HG03571 (cell line): ENCODE measurements around the gene CFAP299.
"Not testable (repeated sequence)": the region's sequence is repeated elsewhere in the genome, so short reads cannot be mapped to it uniquely, and the experiment has no call there.

Experiments used
- ATAC-seq: cut with Tn5 transposase; IDR thresholded peaks from one replicate; pipeline ENCODE4 v1.9.1; 2021; ENCODE audit not compliant: unreplicated experiment

The CFAP299 gene

GRCh38 chr4:80335554-80336358 lies at the start of gene CFAP299:
TSS of gene CFAP299 (plus strand) at chr4:80335730.
- ATAC-seq, result peak; percentile 92

- no peak for ATAC-seq
Observed at GRCh38 chr4:80286451-80286850, 49.1 kb upstream of the CFAP299 start.

DNA sequence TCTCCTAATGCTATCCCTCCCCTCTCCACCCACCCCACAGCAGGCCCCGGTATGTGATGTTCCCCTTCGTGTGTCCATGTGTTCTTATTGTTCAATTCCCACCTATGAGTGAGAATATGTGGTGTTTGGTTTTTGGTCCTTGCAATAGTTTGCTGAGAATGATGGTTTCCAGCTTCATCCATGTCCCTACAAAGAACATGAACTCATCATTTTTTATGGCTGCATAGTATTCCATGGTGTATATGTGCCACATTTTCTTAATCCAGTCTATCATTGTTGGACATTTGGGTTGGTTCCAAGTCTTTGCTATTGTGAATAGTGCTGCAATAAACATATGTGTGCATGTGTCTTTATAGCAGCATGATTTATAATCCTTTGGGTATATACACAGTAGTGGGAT lies 44.9 kb upstream of the CFAP299 start:
- not testable (repeated sequence) for ATAC-seq

- no peak for ATAC-seq
Observed at GRCh38 chr4:80294206-80294605, 41.3 kb upstream of the CFAP299 start.

DNA sequence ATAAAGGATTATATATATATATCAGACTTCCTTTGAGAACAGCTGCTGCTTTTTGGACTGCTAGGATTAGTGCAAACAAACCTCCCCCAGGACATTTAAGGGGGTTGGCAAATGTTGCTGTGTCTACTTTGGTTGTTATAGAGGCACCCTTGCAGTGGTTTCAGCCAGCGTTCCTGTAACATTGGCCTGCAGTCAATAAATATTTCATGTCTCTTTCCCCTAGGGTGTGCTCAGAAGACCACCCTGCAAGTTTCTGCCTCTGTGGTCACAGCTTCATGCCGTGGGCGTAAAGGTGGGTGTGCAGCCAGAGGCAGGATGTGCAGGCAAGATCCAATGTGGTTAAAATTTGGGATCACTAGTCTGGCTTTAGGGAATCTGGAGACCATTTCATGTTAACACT lies 40.2 kb upstream of the CFAP299 start:
- no peak for ATAC-seq

DNA sequence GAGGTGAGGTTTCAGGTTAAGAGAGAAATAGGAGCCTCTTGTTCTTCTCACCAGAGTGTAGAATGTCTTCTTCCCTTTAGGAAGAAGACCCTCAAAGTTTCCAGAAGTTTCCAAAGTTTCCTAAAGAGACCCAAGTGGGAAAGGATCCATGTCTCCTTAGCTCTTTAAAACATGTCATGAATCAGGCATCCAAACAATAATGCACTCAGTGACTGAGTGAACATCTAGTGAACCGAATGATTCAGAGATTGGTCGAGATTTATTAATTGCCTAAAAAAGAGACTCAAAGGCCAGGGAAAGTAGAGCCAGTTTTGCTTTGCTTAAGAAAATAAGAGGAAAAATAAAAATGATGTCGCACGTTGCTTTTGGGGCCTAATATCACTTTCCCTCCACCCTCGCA lies 39.7 kb upstream of the CFAP299 start:
- ATAC-seq, result no peak

GRCh38 chr4:80301884-80302283 lies 33.6 kb upstream of the CFAP299 start:
- no peak for ATAC-seq

DNA sequence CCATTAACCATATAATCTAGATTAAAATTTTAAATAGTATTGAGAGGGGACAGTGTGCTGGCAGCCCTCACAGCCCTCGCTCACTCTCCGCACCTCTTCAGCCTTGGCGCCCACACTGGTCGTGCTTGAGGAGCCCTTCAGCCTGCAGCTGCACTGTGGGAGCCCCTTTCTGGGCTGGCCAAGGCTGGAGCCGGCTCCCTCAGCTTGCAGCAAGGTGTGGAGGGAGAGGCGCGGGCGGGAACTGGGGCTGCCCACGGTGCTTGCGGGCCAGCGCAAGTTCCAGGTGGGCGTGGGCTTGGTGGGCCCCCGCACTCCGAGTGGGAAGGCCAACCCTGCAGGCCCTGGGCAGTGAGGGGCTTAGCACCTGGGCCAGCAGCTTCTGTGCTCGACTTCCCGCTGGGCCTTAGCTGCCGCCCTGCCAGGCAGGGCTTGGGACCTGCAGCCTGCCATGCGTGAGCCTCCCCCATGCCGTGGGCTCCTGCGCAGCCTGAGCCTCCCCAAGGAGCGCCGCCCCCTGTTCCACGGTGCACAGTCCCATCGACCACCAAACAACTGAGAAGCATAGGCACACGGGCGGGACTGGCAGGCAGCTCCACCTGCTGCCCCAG lies 32.8 kb upstream of the CFAP299 start:
- no peak for ATAC-seq

DNA sequence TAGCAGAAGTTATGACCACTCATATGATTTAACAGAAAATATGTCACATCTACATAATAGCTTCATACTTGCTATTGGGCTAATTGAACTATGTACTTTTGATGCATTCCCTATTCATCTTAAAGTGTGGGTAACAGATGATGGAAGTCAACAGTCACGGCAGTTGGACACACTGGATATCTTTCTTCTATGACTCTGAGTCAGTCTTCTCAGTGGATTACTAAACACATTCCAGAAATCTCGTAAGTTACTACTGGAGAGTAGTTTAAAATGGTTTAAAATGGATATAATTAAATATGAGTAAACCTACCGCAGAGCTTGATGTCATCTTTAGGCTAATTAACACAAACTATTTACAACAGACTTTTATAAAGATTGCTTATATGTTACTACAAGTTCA lies 30.1 kb upstream of the CFAP299 start:
- ATAC-seq, result no peak

DNA sequence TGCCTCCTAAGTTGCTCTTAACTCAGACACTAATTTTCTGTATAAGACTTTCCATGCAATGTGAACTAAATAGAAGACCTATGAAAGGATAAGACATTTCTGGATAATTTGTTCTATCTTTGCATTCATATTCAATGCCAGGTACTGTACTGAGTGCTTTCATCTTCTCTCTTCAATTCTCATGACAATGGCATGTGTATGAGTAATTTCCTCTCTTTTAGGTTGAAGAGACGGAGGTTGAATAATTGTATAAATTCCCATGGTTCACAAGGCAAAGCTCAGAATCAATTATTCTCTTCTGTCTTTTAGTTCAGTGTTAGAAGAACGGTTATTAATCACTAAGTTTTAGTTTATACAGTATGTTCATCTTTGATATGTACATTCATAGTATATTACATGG lies 29.3 kb upstream of the CFAP299 start:
- no peak for ATAC-seq

- no peak for ATAC-seq
Observed at GRCh38 chr4:80307183-80307735, 28.3 kb upstream of the CFAP299 start.

DNA sequence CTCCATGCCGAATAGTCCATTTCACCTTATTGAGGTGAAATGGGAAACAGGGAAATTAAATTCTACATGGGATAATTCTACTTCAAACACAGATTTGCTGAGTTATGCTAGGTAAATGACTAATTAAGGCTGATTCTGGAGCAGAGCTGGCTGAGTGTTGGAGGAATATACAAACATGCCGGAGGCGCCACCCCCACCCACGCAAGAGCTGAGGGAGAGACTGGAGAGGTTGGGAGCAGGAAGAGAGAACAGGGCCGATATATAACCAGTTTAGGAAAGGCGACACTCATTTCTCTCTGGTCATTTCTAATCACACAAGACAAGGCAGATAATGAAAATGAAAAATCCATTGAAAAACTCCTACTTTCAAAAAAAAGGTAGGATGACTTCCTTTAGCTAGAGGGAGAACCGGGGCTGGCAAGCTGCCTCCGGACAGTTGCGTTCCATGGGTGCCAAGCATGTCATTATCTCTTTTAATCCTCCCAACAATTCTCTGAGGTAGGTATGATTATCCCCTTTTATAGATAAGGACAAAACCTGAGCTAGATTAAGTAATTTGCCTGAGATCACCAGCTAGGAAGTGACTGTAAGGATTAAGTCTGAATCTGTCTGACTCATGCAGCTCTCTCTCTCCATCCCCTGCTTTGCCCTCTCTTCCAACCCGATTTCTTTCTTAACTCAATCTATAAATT lies 27.6 kb upstream of the CFAP299 start:
- no peak for ATAC-seq

- no peak for ATAC-seq
Observed at GRCh38 chr4:80308466-80308822, 27.1 kb upstream of the CFAP299 start.

- ATAC-seq, result no peak
Observed at GRCh38 chr4:80309294-80310004, 26.1 kb upstream of the CFAP299 start.

DNA sequence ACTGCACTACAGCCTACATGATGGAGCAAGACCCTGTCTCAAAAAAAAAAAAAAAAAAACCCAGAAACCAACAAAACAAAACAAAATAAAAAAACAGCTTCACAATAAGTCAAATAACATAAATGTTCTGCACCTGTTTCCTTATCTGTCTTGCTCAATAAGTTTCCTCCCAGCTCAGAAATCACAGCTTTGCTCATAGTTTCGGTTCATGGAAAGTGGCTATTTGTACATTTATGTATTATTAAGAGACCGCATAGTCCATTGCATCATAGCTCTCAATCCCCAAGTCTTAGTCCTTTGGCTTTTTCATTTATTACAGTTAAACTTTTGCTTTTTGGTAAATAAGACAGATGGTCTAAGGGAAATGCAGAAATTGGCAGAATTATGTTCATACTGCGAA lies 24.4 kb upstream of the CFAP299 start:
- ATAC-seq, result no peak

GRCh38 chr4:80312124-80312523 lies 23.4 kb upstream of the CFAP299 start:
- ATAC-seq, result no peak

GRCh38 chr4:80313627-80314026 lies 21.9 kb upstream of the CFAP299 start:
- ATAC-seq, result no peak

GRCh38 chr4:80315848-80316247 lies 19.7 kb upstream of the CFAP299 start:
- not testable (repeated sequence) for ATAC-seq

- no peak for ATAC-seq
Observed at GRCh38 chr4:80321341-80321740, 14.2 kb upstream of the CFAP299 start.

DNA sequence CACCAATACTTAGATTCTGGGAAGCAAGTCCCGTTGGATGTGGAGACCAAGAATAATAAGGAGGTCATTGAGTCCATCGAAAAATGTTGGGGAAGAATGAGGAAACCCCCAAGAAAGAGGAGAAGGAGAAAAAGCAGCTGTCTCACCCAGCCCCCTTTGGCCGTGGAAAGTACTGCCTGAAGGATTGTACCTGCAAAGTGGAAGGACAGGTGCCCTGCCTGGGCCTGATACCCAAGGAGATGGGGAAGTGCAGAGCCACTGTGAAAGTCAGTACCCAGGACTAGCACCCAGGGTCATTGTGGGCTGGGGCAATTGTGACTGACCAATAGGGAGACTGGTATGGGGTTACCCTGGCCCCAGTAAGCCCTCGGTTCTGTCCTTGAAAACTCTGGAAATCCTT lies 13.8 kb upstream of the CFAP299 start:
- ATAC-seq, result no peak

DNA sequence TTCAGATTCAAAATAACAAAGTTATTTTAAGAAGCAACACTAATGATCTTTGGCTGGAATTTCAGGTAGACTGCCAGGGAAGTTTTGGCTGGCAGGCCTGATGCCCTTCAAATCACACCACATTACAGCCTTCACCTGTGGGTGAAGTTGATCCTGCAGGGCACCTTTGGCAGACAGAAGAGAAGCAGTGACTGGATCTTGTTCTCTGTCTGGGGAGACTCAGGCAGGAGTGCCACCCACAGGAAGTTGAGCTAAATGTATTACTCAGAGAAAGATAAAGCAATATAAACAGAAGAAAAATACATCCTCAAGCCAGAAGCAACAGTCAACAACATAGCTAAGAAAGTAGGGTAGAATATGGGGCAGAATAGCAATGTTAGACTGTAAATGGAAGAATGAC lies 12.8 kb upstream of the CFAP299 start:
- ATAC-seq, result no peak
